Colon (tissue), 2 donors: ENCODE data around the gene COX10.
"Not testable (repeated sequence)": the region's sequence is repeated elsewhere in the genome, so short reads cannot be mapped to it uniquely, and the experiment has no call there.

Source experiments
- FAIRE-seq: peaks from 2 replicates; lab custom pipeline; 2012; peaks lifted over from hg19 to GRCh38; lab: Jason Lieb, UNC
- donor health status: control.
- donor health status: control.

COX10 gene

GRCh38 chr17:14069251-14070021 lies at the start of gene COX10:
COX10 (plus strand) TSS chr17:14069504; CDS start chr17:14069606, 102 bp downstream.
- FAIRE-seq, result no peak

GRCh38 chr17:14021651-14022294 lies 47.5 kb upstream of the COX10 start:
- not testable (repeated sequence) for FAIRE-seq

- FAIRE-seq, result not testable (repeated sequence)
Measured at GRCh38 chr17:14029755-14030154, 39.5 kb upstream of the COX10 start.

- no peak for FAIRE-seq
Measured at GRCh38 chr17:14032234-14032633, 37.1 kb upstream of the COX10 start.

- FAIRE-seq, result no peak
Measured at GRCh38 chr17:14033166-14033565, 36.1 kb upstream of the COX10 start.

GRCh38 chr17:14037453-14037852 lies 31.9 kb upstream of the COX10 start:
- FAIRE-seq, result no peak

GRCh38 chr17:14038206-14038605 lies 31.1 kb upstream of the COX10 start:
- FAIRE-seq, result no peak

GRCh38 chr17:14042411-14042810 lies 26.9 kb upstream of the COX10 start:
- no peak for FAIRE-seq

- FAIRE-seq, result no peak
Measured at GRCh38 chr17:14044702-14045101, 24.6 kb upstream of the COX10 start.

GRCh38 chr17:14046978-14047377 lies 22.3 kb upstream of the COX10 start:
- FAIRE-seq, result no peak

GRCh38 chr17:14047591-14047990 lies 21.7 kb upstream of the COX10 start:
- no peak for FAIRE-seq

GRCh38 chr17:14048169-14048568 lies 21.1 kb upstream of the COX10 start:
- FAIRE-seq, result no peak

- FAIRE-seq, result no peak
Measured at GRCh38 chr17:14050616-14051015, 18.7 kb upstream of the COX10 start.

GRCh38 chr17:14051692-14052091 lies 17.6 kb upstream of the COX10 start:
- no peak for FAIRE-seq

- no peak for FAIRE-seq
Measured at GRCh38 chr17:14052886-14053615, 16.3 kb upstream of the COX10 start.

GRCh38 chr17:14057591-14057990 lies 11.7 kb upstream of the COX10 start:
- no peak for FAIRE-seq

- no peak for FAIRE-seq
Measured at GRCh38 chr17:14058051-14058450, 11.3 kb upstream of the COX10 start.

GRCh38 chr17:14060706-14061105 lies 8.6 kb upstream of the COX10 start:
- FAIRE-seq, result no peak

GRCh38 chr17:14061666-14062560 lies 7.4 kb upstream of the COX10 start:
- FAIRE-seq, result no peak

GRCh38 chr17:14067347-14067746 lies 2.0 kb upstream of the COX10 start:
- FAIRE-seq, result no peak

GRCh38 chr17:14068542-14069250 lies 608 bp upstream of the COX10 start:
- no peak for FAIRE-seq
